Heart right ventricle (tissue), 16 donors: ENCODE data around the gene CLCN4. TPM values are rescaled to one million over a fixed set of nuclear protein-coding genes. Genes with fewer than 3 reads are reported as not detected.

Experiments used
- ATAC-seq, 8 donors: fragments of 200-7000 bp; cut with Tn5 transposase; one replicate each; pipeline ENCODE4 v1.9.1; 2020; ENCODE audit warnings: mild to moderate bottlenecking in 8 of 8, moderate library complexity in 8 of 8, moderate number of reproducible peaks in 1 of 8
- DNase-seq, 2 donors: peaks; one replicate each; pipeline ENCODE4 v3.0.0-alpha.2; 2020
- H3K27ac ChIP-seq, 10 donors: fragments of 200-600 bp; sonication (generic) in 2 of 10; one replicate each; pipeline versions ENCODE4 v1.5.0 to v1.8.0; 2020 to 2022; ENCODE audit warnings: mild to moderate bottlenecking in 3 of 10
- H3K27me3 ChIP-seq, 7 donors: fragments of 200-600 bp; one replicate each; pipeline ENCODE4 v1.8.0; 2021 to 2022; ENCODE audit warnings: mild to moderate bottlenecking in 2 of 7
- H3K36me3 ChIP-seq, 9 donors: fragments of 200-600 bp; sonication (generic) in 1 of 9; one replicate each; pipeline versions ENCODE4 v1.5.0 to v1.8.0; 2020 to 2022; ENCODE audit warnings: mild to moderate bottlenecking in 2 of 9
- H3K4me1 ChIP-seq, 9 donors: fragments of 200-600 bp; sonication (generic) in 1 of 9; one replicate each; pipeline versions ENCODE4 v1.5.0 to v1.8.0; 2020 to 2022; ENCODE audit warnings: mild to moderate bottlenecking in 4 of 9
- H3K4me3 ChIP-seq, 10 donors: fragments of 200-600 bp; sonication (generic) in 2 of 10; one replicate each; pipeline versions ENCODE4 v1.5.0 to v1.8.0; 2020 to 2022; ENCODE audit warnings: mild to moderate bottlenecking in 7 of 10, moderate library complexity in 2 of 10
- H3K9me3 ChIP-seq, 11 donors: fragments of 200-600 bp in 10 of 11; sonication (generic) in 2 of 11; one replicate each; pipeline versions ENCODE4 v1.5.0 to v1.8.0; 2013 to 2022; ENCODE audit warnings: mild to moderate bottlenecking in 2 of 11, control low read depth in 1 of 11, moderate library complexity in 1 of 11
- WGBS, 2 donors: extraction: QIAGEN DNeasy Blood & Tissue Kit; methylation state at CpG; one replicate each; pipeline ENCODE4 v1.1.7; 2013; ENCODE audit warnings: inconsistent platforms in 1 of 2; 5-methylcytosine and 5-hydroxymethylcytosine counted together
- intact Hi-C, 10 donors: fragments of 100-400 bp; cut with DNase I; formaldehyde crosslinking; loops; one replicate each; pipeline versions ENCODE4 v1.11.1 to v1.14.2; 2022
- polyA plus RNA-seq, 2 donors: library from polyadenylated mRNA; stranded (reverse); fragments of 200-250 nt; gene quantifications; one replicate each; pipeline ENCODE4 v1.2.3, GENCODE V29; 2013
- total RNA-seq, 10 donors: library from RNA; stranded (reverse); fragmentation: NEBNext Ultra II Directional in 3 of 10; extraction: Animal tissue kit (Norgen Biotek cat#: 25700) in 3 of 10; gene quantifications; one replicate each; pipeline versions ENCODE4 v1.2.1 to v1.2.4, GENCODE V29; 2021 to 2023
- TF ChIP-seq, protein P1 (sequence below), 9 donors: fragments of 200-600 bp; sonication (generic) in 2 of 9; IDR thresholded peaks; one replicate each; pipeline versions ENCODE4 v1.5.0 to v1.8.0; 2021 to 2022; ENCODE audit warnings: antibody characterized with exemption in 9 of 9, mild to moderate bottlenecking in 5 of 9, moderate library complexity in 1 of 9
- donor health status: Arrhythmogenic right ventricular cardiomyopathy.
- donor health status: ischemic (EF 13 %, LVEDD 7.1; RV severe dilation, severe dysfunction).
- donor health status: healthy with polysubstance abuse.
- donor health status: DM: no; HTN: yes; CAD: no.
- donor health status: DM: no; HTN: no; CAD: no.
- donor health status: ischemic (EF 25% LVEDD 6.9; RV normal size, moderate dysfunction).
- donor health status: ischemic (EF 25% LVEDD 5.7; RV mildly dilated, moderate dysfunction).
- donor health status: healthy.
- donor health status: DM: yes; HTN: yes; CAD: no.
- donor health status: Ischemic cardiomyopathy.
- donor health status: ischemic (EF 35%, LVEDD 5.7; RV mildly dilated, moderate dysfunction).
- donor health status: nonischemic (EF 11% LVEDD 7.7; RV severe dilation, severe dysfunction).
- donor health status: DM: yes; HTN: yes; CAD: no.
- donor health status: PGD.
- donor health status: ischemic (EF 29% LVEDD 5.4; RV normal size, mild dysfunction).
- donor health status: nonischemic (EF 23%, LVEDD 6.1; RV moderate dilation, normal function).

The CLCN4 gene
- total and polyA plus RNA-seq, 12 donors = 4.0 to 44.9 (median 32.0) TPM

DNA sequence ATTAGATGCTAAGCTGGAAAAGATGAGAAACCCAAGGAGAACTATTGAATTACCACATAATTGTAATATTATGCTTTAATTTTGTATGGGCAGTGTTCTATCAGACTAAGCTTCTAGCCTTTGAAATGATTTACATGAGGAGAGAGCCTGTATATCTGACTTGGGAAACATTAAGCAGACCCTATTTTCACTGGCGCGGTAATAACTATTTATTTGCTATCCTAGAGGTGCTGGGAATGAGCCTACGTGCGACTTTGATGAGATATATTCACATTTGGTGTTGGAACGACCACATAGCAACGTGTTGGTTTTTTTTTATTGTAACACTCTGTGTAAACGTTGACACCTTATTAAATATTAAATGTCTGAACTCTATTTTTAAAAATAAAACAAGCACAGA is 80.5 kb downstream of the CLCN4 start:
- H3K4me1 ChIP-seq = no peaks in the 10 kb centered on the region
- intact Hi-C loops = no loop called here
- no peak overlapping the region for H3K4me3 ChIP-seq
- H3K27me3 ChIP-seq = peaks cover 0 to 10% (median 0%) of the 10 kb centered on the region in 7 donors
- TF ChIP-seq, protein P1, sequence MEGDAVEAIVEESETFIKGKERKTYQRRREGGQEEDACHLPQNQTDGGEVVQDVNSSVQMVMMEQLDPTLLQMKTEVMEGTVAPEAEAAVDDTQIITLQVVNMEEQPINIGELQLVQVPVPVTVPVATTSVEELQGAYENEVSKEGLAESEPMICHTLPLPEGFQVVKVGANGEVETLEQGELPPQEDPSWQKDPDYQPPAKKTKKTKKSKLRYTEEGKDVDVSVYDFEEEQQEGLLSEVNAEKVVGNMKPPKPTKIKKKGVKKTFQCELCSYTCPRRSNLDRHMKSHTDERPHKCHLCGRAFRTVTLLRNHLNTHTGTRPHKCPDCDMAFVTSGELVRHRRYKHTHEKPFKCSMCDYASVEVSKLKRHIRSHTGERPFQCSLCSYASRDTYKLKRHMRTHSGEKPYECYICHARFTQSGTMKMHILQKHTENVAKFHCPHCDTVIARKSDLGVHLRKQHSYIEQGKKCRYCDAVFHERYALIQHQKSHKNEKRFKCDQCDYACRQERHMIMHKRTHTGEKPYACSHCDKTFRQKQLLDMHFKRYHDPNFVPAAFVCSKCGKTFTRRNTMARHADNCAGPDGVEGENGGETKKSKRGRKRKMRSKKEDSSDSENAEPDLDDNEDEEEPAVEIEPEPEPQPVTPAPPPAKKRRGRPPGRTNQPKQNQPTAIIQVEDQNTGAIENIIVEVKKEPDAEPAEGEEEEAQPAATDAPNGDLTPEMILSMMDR (IDR thresholded peaks at IDR 0.05) = no peak
- no peak for ATAC-seq
- WGBS, 2 donors = 81 to 94% methylated on average over 7 of the region's 7 CpGs
- peaks cover 0 to 13% (median 0%) of the 10 kb centered on the region in 9 donors for H3K36me3 ChIP-seq
- DNase-seq = no peak
- no peaks in the 10 kb centered on the region for H3K9me3 ChIP-seq
- H3K27ac ChIP-seq = no peak overlapping the region

DNA sequence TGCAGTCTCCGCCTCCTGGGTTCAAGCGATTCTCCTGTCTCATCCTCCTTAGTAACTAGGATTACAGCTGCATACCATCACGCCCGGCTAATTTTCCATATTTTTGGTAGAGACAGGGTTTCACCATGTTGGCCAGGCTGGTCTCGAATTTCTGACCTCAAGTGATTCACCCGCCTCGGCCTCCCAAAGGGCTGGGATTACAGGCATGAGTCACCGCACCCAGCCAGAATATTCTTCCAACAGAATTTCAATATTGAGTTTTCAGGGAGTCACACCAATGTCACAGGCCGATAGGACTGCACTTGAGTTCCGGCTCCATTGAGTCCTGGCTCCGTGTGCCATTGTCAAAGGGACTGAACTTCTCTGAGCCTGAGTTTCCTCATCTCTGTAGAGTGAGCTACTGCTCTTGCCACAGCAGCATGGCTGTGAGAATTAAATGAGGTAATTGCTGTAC is 82.9 kb downstream of the CLCN4 start:
- TF ChIP-seq, protein P1 (IDR thresholded peaks at IDR 0.05) = no peak
- H3K9me3 ChIP-seq = no peaks in the 10 kb centered on the region
- H3K27me3 ChIP-seq = no peaks in the 10 kb centered on the region
- 88 to 89% methylated on average over 11 of the region's 11 CpGs for WGBS, 2 donors
- intact Hi-C loops = no loop called here
- no peak overlapping the region for H3K27ac ChIP-seq
- peak in 1 of 8 donors; percentile 67 for ATAC-seq
- no peaks in the 10 kb centered on the region for H3K4me1 ChIP-seq
- peaks cover 0 to 6% (median 0%) of the 10 kb centered on the region in 9 donors for H3K36me3 ChIP-seq
- H3K4me3 ChIP-seq = no peak overlapping the region
- no peak for DNase-seq

DNA sequence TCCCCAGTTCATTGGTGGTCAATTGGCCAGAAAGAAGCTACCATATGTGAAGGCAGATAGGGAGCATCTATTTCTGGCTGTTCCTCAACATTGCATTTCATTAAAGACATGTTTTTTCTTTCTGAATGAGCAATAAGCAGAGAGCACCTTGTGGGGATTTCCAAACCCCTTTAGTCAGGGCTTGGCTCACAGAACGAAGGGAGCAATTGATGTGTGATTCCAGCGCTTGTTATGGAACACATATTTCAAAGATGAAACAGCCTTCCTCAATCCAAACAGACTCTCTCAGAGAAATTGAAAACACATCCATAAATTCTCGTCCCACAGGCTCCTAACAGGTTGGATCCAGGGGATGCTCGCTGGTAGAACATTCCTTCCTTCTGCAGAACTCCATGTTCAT is 84.1 kb downstream of the CLCN4 start:
- Histone ChIP-seq H3K36me3 (no peaks in the 10 kb centered on the region), H3K27ac (no peak overlapping the region), H3K4me1 (no peaks in the 10 kb centered on the region), H3K4me3 (no peak overlapping the region), H3K27me3 (no peaks in the 10 kb centered on the region), H3K9me3 (no peaks in the 10 kb centered on the region)
- intact Hi-C loops = no loop called here
- WGBS, 2 donors = 76 to 87% methylated on average over 4 of the region's 4 CpGs
- ATAC-seq = peak in 1 of 8 donors; percentile 33
- TF ChIP-seq, protein P1 (IDR thresholded peaks at IDR 0.05) = no peak
- no peak for DNase-seq

DNA sequence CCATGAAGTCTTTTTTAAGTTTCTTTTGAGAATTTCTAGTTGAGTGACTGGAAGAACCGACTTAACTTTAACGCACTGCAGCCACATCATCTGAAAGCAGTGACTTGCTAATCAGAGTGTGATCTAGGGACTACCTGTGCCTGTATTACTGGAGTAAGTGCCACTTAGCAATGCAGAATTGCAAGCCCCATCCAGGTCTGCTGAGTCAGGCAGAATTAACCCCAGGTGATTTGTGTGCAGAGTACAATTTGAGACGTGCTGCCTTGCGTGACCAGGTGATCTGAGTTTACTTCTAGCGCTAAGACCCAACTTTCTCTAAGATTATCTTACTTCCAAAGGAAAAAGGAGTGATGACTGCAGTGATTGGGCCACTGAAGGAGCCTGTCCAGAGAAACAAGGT is 85.3 kb downstream of the CLCN4 start:
- ATAC-seq (no peak), DNase-seq (no peak)
- Histone ChIP-seq H3K36me3 (no peaks in the 10 kb centered on the region), H3K9me3 (no peaks in the 10 kb centered on the region), H3K27ac (no peak overlapping the region), H3K4me3 (no peak overlapping the region), H3K27me3 (no peaks in the 10 kb centered on the region), H3K4me1 (no peaks in the 10 kb centered on the region)
- intact Hi-C loops = no loop called here
- TF ChIP-seq, protein P1 (IDR thresholded peaks at IDR 0.05) = no peak
- 86 to 97% methylated on average over 5 of the region's 5 CpGs for WGBS, 2 donors
